ENCODE measurements around the gene PITX3.

The PITX3 gene

DNA sequence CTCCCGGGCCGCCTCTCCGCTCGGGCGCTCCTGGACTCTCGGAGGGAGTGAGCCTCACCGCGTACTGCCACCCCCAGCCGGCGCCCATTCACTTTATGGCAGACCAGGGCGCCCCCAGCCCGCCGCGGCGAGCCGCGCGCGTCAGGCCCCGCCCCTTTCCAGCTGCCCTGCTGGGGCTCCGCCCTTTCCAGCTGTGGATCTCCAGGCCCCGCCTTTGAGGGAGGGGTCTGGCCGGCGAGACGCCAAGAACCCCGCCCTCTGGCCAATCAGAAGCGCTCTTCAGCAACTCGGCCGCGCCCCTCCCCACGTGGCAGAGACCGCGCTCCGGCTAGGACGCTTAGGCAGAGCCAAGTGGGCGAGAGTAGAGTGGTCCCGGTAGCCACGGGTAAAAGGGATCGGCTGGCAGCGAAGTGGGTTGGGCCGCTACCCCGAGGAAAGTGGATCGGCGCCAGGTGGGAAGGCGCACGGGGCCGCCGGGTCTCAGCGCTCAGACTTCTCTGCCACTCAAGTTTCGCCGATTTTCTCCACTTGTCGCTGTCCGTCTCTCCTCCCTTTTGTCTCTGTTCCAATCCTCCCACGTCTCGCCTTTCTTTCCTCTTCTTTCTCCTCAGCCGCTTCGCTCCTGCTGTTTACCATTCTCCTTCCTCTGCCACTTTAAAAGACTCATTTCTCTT, at the start of gene PITX3:
PITX3 (minus strand) TSS at position 69 of the 674 bp plus-strand sequence. CDS start 9,432 bp downstream, outside the sequence.
- DNase-seq = peak; percentile 89

DNA sequence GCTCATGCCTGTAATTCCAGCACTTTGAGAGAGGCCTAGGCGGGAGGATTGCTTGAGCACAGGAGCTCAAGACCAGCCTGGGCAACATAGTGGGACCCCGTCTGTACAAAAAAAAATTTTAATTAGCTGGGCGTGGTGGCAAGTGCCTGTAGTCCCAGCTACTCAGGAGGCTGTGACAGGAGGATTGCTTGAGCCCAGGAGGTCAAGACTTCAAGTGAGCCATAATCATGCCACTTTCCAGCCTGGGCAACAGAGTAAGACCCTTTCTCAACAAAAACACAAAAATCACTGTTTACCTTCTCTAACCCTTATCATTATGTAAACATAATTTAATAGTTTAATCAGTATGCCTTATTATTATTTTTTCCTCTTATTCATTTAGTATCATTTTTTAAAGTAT, 48.5 kb upstream of the PITX3 start:
- DNase-seq = no peak

DNA sequence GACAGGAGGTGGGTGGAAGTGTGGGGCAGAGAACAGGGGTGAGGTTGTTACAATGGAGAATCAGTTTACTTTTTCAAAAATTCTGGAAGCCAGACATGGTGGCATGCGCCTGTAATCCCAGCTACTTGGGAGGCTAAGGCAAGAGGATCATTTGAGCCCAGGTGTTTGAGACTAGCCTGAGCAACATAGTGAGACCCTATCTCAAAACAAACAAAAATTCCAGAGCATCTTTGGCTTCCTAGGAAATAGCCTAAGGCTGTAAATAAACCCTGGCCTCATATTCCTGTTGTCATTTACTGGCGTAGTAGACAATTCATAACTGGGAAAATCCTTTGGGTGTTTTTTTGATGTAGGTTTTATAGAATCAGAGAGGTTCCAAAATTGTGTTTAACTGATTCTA, 48.0 kb upstream of the PITX3 start:
- no peak for DNase-seq

DNA sequence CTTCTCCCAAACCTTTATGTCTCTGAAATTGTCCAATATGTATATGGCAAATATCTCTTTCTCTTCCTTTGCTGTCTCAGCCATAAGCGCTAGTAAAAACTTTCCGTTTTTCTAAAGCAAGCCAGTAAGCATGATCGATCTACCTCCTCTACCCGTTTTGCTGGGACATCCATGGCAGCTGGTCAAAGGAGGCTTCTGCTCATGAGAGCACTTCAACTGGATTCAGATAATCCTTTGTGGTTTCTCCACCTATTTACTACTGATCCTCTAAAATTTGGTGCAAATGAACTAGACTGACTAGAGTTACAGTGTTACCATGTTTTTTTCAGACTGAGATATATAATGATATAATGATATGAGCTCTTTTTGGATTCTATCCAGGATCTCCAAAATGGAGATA, 46.7 kb upstream of the PITX3 start:
- DNase-seq = no peak

DNA sequence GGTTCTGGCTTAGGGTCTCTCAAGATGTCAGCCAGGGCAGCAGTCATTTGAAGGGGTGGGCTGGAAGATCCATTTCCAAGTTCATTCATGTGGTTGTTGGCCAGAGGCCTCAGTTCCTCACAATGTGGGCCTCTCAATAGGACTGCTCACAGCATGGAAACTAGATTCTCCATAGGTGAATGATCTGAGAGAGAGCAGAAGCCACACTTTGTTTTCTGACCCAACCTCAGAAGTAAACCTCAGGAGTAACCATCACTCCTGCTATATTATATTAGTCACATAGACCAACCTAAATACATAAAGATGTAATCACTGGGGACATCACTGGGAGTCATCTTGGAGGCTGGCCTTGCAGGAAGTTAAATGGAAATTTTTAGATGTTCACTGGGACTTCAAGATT, 46.2 kb upstream of the PITX3 start:
- no peak for DNase-seq

DNA sequence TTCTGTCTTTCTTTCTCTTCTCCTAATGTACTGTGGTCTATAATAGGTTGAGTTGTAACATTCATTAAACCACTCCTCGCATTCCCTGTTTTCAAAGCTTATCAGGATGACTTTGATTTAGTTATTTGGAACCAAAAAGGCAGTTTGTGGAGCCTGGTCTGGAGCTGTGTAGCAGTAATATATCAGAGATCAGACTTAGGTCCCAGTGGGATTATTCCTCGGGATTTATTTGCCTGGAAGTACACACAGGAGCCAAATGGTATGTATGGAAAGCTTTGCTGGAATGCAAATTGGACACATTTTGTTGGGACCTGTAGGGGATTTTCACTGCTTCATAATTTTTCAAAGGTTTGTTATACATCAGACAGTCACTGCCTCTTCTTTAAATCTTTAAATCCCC, 44.9 kb upstream of the PITX3 start:
- no peak for DNase-seq

DNA sequence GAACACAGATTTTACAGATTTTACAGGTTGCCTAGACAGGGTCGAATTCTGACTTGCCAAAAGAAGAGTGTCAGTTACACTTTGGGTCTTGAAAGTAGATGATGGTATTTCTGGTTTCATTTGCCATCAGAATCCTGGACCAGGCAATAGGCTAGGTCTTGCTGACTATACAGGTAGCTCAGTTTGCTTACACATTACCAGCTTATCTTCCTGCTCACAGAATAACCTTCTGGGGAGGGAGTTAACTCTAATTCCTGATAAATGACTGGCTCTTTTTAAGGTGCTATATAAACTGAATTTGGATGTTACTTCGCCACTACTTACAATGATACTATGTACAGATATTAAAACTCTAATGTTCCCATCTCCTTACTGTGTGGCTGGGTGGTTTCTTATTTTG, 43.8 kb upstream of the PITX3 start:
- no peak for DNase-seq

DNA sequence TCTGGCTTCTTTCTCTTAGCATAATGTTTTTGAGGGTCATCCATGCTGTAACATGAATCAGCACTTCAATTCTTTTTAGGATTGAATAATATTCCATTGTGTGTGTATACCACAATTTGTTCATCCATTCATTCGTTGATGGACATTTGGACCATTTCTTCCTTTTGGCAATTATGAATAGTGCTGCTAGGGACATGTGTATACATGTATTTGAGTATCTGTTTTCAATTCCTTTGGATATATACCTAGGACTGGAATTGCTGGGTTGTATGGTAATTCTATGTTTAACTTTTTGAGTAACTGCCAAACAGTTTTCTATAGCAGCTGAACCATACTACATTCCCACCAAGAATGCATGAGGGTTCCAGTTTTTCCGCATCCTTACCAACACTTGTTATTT, 43.2 kb upstream of the PITX3 start:
- DNase-seq = no peak

DNA sequence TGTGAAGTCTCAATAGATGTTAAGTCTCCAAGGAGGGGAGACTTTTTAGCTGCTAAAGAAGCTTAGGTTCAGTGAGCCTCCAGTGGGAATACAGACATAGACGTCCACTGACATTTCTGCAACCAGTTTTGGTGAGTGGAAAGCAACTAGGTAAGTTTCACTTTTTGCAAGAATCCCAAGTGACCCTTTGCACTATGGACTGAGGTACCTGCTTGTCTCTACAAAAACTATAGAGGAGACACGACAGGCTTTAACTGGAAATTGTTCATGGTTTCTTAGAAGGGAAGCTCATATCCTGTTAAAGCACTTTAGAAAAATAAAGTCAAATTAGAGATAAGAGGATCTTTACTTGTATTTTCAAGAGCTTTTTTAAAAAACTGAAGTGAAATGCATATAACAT, 42.6 kb upstream of the PITX3 start:
- no peak for DNase-seq

DNA sequence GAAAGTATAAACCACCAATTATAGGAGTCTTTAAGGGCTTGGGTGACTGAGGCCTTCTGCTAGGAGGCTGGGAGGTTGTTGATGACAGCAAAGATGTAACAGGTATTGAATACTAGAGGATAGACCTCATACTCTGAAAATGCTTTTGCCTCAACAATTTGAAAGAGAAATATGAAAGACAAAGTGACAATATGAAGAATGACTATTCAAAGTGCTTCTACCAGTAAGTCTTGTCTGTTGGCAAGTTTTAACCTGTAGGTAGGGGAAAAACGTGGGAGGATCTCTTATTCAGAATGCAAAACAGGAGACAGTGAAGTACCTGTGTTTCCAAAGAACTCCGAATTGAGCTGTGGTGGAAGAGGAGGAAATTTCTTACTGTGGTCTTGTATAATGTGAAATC, 42.2 kb upstream of the PITX3 start:
- no peak for DNase-seq

DNA sequence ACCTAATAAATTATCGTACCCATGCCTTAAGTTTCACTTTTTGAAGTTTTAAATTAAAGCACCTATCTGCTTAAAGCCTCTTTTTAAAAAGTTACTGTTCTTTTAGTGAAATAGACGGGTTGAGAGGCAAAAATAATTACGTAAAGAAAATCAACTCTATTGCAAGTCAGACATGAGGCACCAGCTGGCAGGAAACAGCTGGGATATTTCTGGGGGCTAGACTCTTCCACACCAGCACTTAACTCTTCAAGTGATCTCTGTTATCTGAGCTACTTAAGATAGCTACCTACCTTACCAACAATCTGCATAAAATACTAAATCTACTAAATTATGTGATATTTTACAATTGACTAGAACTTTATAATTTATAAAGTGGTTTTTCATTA, 39.8 kb upstream of the PITX3 start:
- DNase-seq = peak; percentile 52

DNA sequence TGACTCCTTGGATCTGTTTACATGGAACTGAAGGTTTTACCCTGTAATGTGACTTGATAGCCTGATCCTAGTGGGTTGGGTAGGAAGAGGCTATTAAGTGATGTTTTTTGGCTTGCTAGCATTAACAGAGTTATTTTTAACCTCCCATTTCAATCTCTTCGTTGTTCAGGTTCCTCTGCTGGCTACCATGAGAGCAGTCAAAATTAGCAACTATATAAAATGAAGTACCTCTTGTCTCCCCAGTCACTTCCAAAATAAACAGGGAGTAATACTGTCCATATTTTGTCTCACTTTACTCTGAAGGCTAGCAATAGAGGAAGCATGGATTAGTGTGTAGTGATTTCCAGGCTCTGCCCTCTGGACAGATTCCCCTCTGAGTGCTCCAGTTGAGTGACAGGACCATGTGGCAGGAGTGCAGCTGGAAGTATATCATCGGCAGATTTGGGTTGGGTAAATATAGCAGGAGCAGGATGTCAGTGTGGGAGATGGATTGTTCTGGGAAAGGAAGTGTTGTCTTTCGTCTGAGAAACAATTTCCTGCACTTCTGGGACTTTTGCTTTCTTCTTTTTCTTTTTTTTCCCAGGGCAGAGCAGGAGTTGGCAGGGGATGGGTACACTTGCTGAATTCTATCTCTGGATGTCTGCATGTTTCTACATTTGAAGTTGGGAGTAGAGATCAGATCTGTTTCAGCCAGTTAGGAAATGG, 39.2 kb upstream of the PITX3 start:
- DNase-seq = peak; percentile 53

DNA sequence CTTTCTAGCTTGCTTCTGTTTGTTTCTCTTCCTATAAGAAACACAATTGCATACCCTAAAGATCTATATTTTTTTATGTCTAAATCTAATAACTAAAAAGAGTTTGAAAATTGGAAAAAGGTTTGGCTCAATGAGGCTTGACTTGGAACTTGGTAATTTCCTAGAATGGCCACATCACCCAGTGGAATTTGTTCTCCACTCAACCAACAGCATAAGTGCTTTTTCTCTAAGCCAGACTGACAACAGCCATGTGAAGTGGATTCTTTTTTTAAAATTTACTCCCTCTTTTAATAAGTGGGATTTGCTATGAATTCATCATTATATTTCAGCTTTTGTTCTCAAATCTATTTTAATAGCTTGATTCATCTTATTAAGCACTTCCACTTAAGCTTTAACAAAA, 37.8 kb upstream of the PITX3 start:
- no peak for DNase-seq

DNA sequence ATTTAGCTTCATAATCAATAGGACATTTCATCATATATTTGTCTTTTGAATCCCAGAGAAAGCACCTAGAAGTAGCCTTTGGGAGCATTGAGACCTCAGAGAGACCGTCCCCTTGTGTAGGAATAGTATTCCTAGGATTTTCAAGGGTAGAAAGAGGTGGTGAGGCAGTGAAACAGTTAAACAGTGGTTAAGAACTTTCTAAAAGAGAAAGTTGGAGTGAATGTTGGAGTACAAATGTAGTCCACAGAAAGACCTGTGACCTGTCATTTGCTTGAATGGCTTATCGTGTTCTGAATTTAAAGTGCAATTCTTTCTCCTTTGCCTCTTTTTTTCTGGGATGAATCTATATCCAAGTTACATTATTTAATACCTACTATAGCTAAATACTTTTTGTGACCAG, 34.0 kb upstream of the PITX3 start:
- DNase-seq = no peak

DNA sequence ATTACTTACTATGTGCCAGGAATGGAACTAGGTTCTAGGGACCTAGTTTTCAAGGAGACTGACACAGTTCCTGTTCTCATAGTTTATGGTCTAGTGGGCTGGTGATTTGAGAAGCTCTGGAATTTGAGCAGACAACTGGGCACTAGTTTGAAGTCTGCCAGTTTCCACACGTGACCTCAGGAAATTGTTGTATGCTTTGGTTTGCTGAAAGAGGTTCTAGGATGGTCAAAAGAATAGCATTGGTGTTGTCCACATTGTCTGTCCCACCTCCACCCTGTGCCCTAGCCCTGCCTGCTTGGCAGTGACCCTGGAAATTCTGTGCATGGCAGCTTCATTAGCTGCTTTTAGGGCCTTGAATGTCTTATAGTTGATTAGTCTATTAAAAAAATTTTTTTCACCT, 32.8 kb upstream of the PITX3 start:
- DNase-seq = no peak

DNA sequence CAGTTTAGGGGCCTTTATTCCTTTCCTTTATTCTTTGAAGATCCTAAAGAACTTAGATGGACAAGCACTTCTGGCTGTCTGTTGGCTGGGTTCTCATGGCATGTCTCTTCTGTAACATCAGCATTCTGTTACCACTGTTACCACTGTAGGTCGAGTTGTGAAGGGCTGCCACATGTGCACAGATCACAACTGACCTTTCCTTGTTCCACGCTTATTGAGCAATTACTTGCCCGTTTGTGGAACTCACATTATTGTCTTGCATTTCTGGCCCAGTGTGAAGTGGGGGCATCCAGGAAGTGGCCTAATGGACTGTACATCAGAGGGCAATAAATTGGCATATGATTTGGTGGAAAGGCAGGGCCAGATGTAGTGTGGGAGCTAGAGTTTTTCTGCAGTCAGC, 27.7 kb upstream of the PITX3 start:
- DNase-seq = no peak

DNA sequence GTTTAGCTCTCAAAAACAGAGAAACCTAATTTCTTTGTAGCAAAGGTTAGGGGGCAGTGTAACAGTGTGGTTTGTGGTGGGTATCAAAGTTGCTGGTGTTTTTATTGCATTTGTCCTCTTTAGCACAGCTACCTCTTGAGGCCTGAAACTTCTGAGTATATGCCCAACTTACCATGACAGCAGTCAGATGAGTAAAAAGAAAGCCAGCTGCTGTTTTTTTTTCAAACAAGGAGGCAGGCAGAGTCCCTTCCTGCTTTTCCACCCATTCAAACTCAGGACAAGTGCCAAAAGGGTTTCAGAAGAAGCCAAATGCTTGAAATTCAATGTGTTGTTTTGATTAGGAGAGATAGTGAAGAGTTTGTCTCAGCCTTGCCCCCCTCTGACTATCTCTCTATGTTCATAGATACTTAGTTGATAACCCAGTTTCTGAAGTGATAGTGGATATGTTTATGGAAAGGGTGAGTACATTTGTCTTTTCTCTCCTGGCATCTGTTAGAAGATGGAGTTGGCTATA, 27.1 kb upstream of the PITX3 start:
- DNase-seq = peak; percentile 46

DNA sequence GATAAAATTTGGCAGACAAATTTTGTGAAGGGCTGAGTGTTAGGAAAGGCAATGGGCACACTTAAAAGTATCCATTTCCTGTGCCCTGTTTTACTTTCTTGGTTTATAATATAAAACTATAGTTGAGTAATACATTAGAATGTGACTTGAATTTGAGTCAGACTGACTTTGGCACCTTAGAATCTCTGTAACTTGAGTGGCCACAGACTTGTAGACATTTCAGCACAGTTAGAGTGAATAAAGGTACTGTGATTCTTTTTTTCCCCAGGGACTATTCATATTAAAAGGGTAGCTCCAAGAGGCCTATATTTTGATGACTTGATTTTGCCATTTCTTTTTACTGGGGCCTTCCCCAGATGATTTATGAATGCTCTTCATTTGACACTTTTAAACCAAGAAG, 26.4 kb upstream of the PITX3 start:
- peak; percentile 85 for DNase-seq

DNA sequence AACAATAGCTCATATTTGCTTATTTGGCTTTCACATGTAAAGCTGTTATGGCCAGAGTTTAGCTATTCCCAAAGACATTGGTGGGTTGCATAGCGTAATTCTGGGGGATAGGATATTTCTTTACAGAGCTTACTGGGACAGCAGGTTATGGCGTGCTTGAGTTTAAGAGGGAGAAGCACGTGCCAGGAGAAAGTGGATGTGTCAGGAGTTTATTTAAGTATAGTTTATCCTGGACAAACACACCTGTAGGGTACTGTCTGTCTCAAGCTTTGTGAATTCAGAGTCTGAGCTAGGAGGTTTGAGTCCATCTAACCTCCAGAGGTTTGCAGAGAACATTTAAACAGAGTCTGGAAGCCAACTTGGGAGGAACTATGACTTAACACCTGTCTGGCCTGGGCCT, 25.4 kb upstream of the PITX3 start:
- no peak for DNase-seq

DNA sequence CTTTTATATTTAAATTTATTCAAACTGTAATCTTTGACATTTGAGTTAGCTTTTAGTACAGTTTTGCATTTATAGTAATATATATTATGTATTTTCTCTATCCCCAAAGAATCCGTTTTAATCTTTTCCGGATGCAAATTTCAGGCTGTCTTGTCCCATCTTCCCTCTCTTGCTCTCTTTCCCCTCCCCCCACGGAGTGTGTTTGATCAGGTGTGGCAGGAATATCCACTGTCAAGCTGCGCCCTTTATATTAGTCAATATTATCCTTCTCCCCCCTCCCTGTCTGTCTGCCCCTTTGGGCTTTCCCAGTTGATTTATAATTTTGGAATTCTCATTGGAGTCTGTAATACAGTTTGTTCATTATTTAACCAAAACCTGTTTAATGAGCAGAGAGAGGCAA, 23.1 kb upstream of the PITX3 start:
- DNase-seq = no peak

DNA sequence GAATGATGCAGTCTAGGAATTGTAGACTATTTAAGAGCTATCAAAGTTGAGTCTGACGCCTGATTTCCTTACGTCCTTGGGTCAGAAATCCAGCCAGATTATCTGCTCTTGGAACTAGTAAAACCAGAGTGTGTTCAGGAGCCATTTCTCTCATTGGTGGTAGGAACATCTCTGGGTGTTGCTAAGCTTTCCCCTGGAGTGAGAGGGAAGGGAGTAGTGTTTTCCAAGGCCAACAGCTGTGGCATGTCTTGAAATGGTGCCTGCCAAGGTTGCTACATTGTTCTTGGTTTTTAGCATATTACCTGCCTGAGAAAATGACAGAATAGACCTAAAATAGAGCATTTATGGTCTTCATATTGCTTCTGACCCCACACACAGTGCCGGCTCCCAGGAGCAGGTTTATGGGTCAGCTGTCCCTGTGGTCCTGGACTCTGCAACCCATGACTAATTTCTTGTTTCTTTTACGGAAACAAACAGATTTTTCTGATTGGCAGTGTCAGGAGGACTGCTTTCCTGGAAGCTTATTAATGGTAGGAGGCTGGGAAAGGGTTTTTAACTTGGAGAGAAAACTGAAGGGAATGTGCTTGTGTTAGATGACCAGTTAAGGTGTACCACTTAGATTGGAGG, 21.5 kb upstream of the PITX3 start:
- DNase-seq = no peak

DNA sequence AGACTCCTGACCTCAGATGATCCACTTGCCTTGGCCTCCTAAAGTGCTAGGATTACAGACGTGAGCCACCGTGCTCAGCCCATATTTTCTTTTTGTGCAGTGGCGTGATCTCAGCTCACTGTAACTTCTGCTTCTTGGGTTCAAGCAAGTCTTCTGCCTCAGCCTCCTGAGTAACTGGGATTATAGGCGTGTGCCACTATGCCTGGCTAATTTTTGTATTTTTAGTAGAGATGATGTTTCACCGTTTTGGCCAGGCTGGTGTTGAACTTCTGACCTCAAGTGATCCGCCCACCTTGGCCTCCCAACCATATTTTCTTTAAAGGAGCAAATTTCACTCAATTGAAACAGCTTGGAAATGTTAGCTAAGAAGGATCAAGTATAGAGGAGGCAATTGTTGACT, 20.5 kb upstream of the PITX3 start:
- no peak for DNase-seq

DNA sequence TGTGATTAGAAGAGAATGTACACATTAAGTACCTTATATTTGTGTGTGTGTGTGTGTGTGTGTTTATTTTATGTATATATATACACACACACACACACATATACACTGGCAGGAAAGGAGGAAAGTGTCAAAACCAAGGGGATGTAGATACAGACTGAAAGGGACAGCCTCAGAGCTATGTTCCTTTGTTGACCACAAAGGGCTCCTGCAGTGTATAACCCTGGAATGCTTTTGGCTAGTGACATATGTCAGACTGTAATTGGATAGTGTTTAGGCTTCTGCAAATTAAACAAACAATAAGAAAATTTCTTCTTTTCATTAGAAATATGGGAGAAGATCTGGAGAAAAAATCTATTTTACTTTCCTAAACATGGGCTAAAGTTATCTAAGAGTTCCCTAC, 19.9 kb upstream of the PITX3 start:
- no peak for DNase-seq

DNA sequence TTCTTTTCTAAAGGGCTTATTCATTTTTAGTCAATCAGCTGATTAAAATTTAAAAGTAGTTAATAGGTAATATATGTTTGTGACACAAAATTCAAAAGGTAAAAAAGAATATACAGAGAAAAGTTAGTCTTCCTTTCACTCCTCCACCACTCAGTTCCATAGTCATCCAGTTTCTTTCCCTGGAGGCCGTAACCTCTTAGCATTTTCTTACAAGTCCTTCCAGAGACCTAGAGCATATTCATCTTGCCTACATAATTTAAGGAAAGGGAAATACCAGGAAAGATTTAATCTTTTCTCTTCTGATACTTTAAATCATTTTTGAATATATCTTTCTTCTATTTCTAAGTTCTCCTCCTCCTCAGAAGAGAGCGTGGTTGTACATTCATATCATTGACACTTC, 14.1 kb upstream of the PITX3 start:
- DNase-seq = no peak
